Measurements from ENCODE around the gene PNMA8C. TPM values are rescaled to one million over a fixed set of nuclear protein-coding genes. Genes with fewer than 3 reads are reported as not detected.

PNMA8C gene
- polyA plus RNA-seq, 1 donor = 1.2 TPM

GRCh38 chr19:46412650-46413261, 16.0 kb downstream of the PNMA8C start:
- WGBS (ENCODE audit: insufficient coverage, low lambda C conversion rate) = no CpG with 5 or more reads among the region's 29 CpGs
- H3K4me3 ChIP-seq (ENCODE audit: low read length) = peak overlapping the region; percentile 72
- H3K27ac ChIP-seq (ENCODE audit: low read length) = peak overlapping the region; percentile 89
- no peaks in the 10 kb centered on the region for H3K27me3 ChIP-seq (ENCODE audit: control insufficient read depth, insufficient read depth, low read length)
- H3K4me1 ChIP-seq (ENCODE audit: control insufficient read depth, insufficient read depth, low read length) = peaks cover 45% of the 10 kb centered on the region
- peak in 1 of 2 donors; percentile 55 for DNase-seq
- H3K9me3 ChIP-seq (ENCODE audit: control insufficient read depth, low read depth, low read length) = no peaks in the 10 kb centered on the region
- peaks cover 13% of the 10 kb centered on the region for H3K36me3 ChIP-seq (ENCODE audit: control insufficient read depth, insufficient read depth, low read length)

GRCh38 chr19:46411925-46412649, 16.6 kb downstream of the PNMA8C start:
- peaks cover 48% of the 10 kb centered on the region for H3K4me1 ChIP-seq (ENCODE audit: control insufficient read depth, insufficient read depth, low read length)
- no peaks in the 10 kb centered on the region for H3K9me3 ChIP-seq (ENCODE audit: control insufficient read depth, low read depth, low read length)
- peak in 1 of 2 donors; percentile 74 for DNase-seq
- H3K27me3 ChIP-seq (ENCODE audit: control insufficient read depth, insufficient read depth, low read length) = no peaks in the 10 kb centered on the region
- no CpG with 5 or more reads among the region's 54 CpGs for WGBS (ENCODE audit: insufficient coverage, low lambda C conversion rate)
- peak overlapping the region; percentile 72 for H3K4me3 ChIP-seq (ENCODE audit: low read length)
- H3K36me3 ChIP-seq (ENCODE audit: control insufficient read depth, insufficient read depth, low read length) = peaks cover 13% of the 10 kb centered on the region
- peak overlapping the region; percentile 89 for H3K27ac ChIP-seq (ENCODE audit: low read length)

DNA sequence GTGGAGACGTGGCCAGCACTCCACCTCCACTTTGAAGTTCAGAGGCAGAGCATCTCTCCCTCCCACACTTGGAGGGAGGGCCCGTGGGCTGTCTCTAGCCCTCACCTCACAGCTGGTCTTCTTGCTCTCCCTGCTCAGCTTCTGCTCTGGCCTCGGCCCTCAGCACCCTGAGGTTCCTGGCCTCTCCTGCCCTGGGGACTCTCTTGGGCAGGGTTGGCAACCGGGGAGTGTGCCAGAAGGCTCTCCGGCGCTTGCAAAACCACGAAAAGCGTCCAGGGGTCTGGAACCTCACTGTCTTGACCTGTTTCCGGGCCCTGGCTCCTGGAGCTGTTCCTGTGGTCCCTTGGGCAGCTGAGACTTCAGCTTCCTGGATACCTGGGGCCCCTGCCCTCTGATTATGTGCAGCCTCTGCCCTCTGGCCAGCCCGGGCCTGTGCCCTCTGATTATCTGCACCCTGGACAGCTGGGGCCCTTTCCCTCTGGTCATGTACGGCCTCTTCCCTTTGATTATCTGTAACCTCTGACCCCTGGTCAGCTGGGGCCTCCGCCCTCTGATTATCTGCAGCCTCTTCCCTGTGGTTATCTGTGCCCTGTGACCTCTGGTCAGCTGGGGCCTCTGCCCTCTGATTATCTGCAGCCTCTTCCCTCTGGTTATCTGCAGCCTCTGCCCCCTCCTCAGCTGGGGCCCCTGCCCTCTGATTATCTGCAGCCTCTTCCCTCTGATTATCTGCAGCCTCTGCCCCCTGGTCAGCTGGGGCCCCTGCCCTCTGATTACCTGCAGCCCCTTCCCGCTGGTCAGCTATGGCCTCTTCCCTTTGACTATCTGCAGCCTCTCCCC, 17.4 kb downstream of the PNMA8C start:
- 20% methylated on average over 2 of the region's 13 CpGs for whole genome bisulfite sequencing (ENCODE audit: insufficient coverage, low lambda C conversion rate)
- H3K36me3 ChIP-seq (ENCODE audit: control insufficient read depth, insufficient read depth, low read length) = peaks cover 13% of the 10 kb centered on the region
- peaks cover 48% of the 10 kb centered on the region for H3K4me1 ChIP-seq (ENCODE audit: control insufficient read depth, insufficient read depth, low read length)
- H3K27ac ChIP-seq (ENCODE audit: low read length) = peak overlapping the region; percentile 89
- peak overlapping the region; percentile 72 for H3K4me3 ChIP-seq (ENCODE audit: low read length)
- DNase-seq = no peak
- no peaks in the 10 kb centered on the region for H3K27me3 ChIP-seq (ENCODE audit: control insufficient read depth, insufficient read depth, low read length)
- H3K9me3 ChIP-seq (ENCODE audit: control insufficient read depth, low read depth, low read length) = no peaks in the 10 kb centered on the region

- Histone ChIP-seq H3K4me3 (ENCODE audit: low read length) (peak overlapping the region; percentile 72), H3K27ac (ENCODE audit: low read length) (peak overlapping the region; percentile 89), H3K9me3 (ENCODE audit: control insufficient read depth, low read depth, low read length) (no peaks in the 10 kb centered on the region), H3K27me3 (ENCODE audit: control insufficient read depth, insufficient read depth, low read length) (no peaks in the 10 kb centered on the region), H3K36me3 (ENCODE audit: control insufficient read depth, insufficient read depth, low read length) (peaks cover 13% of the 10 kb centered on the region), H3K4me1 (ENCODE audit: control insufficient read depth, insufficient read depth, low read length) (peaks cover 51% of the 10 kb centered on the region)
- no peak for DNase-seq
- 100% methylated on average over 1 of the region's 13 CpGs for WGBS (ENCODE audit: insufficient coverage, low lambda C conversion rate)
Observed at GRCh38 chr19:46410205-46411087, 18.3 kb downstream of the PNMA8C start.

DNA sequence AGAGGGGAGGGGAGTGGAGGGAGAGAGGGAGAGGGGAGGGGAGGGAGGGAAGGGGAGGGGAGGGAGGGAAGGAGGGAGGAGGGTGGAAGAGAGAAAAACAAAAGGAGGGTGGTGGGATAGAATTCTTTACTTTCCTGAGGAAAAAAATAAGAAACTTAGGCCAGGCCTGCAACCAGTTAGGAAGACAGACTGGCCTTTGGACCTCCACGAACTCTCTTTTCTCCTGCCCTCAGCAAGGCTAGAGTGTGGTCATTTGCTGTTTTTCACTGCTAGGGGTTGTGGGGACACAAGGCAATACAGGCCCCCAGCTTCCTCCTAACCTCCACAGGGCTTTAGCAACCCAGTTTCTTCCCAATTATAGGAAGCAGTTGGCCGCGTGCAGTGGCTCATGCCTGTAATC, 19.5 kb downstream of the PNMA8C start:
- Histone ChIP-seq H3K27ac (ENCODE audit: low read length) (peak overlapping the region; percentile 66), H3K4me3 (ENCODE audit: low read length) (no peak overlapping the region), H3K9me3 (ENCODE audit: control insufficient read depth, low read depth, low read length) (no peaks in the 10 kb centered on the region), H3K27me3 (ENCODE audit: control insufficient read depth, insufficient read depth, low read length) (no peaks in the 10 kb centered on the region), H3K36me3 (ENCODE audit: control insufficient read depth, insufficient read depth, low read length) (peaks cover 13% of the 10 kb centered on the region), H3K4me1 (ENCODE audit: control insufficient read depth, insufficient read depth, low read length) (peaks cover 52% of the 10 kb centered on the region)
- DNase-seq = peak in 1 of 2 donors; percentile 63
- no CpG with 5 or more reads among the region's 3 CpGs for WGBS (ENCODE audit: insufficient coverage, low lambda C conversion rate)

DNA sequence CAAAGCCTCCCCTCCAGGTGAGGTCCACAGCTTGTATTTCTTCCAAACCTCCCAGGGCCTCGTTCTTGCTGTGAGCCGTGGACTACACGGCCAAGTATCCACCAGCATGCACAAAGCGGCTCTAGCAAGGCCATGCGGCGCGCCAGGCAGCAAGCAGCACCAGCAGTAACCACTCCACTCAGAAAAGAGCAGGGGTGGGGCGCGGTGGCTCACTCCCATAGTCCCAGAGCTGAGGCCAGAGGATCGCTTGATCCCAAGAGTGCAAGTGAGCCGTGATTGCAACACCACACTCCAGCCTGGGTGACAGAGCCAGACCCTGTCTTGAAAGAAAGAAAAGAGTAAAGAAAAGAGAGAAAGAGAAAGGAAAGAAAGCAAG, 20.1 kb downstream of the PNMA8C start:
- H3K36me3 ChIP-seq (ENCODE audit: control insufficient read depth, insufficient read depth, low read length) = peaks cover 13% of the 10 kb centered on the region
- no peaks in the 10 kb centered on the region for H3K9me3 ChIP-seq (ENCODE audit: control insufficient read depth, low read depth, low read length)
- no CpG with 5 or more reads among the region's 11 CpGs for WGBS (ENCODE audit: insufficient coverage, low lambda C conversion rate)
- peak overlapping the region; percentile 82 for H3K27ac ChIP-seq (ENCODE audit: low read length)
- peak; percentile 83 to 90 for DNase-seq
- no peaks in the 10 kb centered on the region for H3K27me3 ChIP-seq (ENCODE audit: control insufficient read depth, insufficient read depth, low read length)
- H3K4me3 ChIP-seq (ENCODE audit: low read length) = peak overlapping the region; percentile 39
- H3K4me1 ChIP-seq (ENCODE audit: control insufficient read depth, insufficient read depth, low read length) = peaks cover 51% of the 10 kb centered on the region

DNA sequence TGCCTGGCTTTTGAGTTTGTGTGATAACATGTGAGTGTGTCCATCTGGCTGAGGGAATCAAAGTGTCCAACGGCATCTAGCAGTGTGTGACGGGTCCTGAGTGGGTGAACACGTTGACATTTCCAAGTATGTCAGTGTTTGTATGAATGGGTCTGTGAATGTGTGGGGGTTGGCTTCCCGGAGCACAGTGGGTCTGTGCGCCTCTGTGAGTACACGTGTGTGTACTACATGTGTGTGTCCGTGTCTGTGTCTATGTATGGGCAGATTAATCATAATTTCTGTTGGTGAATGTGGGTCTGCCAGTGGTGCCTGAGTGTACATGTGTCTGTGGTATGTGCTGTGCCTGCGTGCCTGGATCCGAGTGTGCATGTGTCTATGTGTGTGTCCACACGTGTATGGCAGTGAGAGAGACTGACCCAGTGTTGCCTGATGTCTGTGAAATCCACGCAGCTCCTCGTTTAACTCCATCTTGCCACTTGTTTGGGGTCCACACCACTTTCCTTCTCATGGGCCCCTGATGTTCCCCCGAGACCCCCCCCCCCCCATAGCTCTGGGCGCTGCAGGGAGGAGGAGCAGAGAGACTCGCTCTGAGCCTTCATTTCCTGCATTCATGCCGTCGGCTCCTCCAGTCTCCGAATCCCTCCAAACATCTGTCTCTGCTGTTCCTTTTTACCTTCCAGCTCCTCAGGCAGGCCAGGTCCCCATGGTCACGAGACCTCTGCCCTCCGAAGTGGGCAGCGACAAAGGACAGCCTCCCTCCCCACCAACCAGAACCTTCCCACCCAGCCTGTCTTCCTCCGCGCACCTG, 20.7 kb downstream of the PNMA8C start:
- Histone ChIP-seq H3K27me3 (ENCODE audit: control insufficient read depth, insufficient read depth, low read length) (no peaks in the 10 kb centered on the region), H3K27ac (ENCODE audit: low read length) (peak overlapping the region; percentile 82), H3K4me1 (ENCODE audit: control insufficient read depth, insufficient read depth, low read length) (peaks cover 51% of the 10 kb centered on the region), H3K9me3 (ENCODE audit: control insufficient read depth, low read depth, low read length) (no peaks in the 10 kb centered on the region), H3K4me3 (ENCODE audit: low read length) (peak overlapping the region; percentile 39), H3K36me3 (ENCODE audit: control insufficient read depth, insufficient read depth, low read length) (peaks cover 13% of the 10 kb centered on the region)
- no peak for DNase-seq
- no CpG with 5 or more reads among the region's 23 CpGs for WGBS (ENCODE audit: insufficient coverage, low lambda C conversion rate)

GRCh38 chr19:46406976-46407375, 21.8 kb downstream of the PNMA8C start:
- no CpG with 5 or more reads among the region's 6 CpGs for WGBS (ENCODE audit: insufficient coverage, low lambda C conversion rate)
- no peak for DNase-seq
- H3K4me3 ChIP-seq (ENCODE audit: low read length) = no peak overlapping the region
- peaks cover 51% of the 10 kb centered on the region for H3K4me1 ChIP-seq (ENCODE audit: control insufficient read depth, insufficient read depth, low read length)
- H3K9me3 ChIP-seq (ENCODE audit: control insufficient read depth, low read depth, low read length) = no peaks in the 10 kb centered on the region
- no peak overlapping the region for H3K27ac ChIP-seq (ENCODE audit: low read length)
- H3K27me3 ChIP-seq (ENCODE audit: control insufficient read depth, insufficient read depth, low read length) = no peaks in the 10 kb centered on the region
- peaks cover 13% of the 10 kb centered on the region for H3K36me3 ChIP-seq (ENCODE audit: control insufficient read depth, insufficient read depth, low read length)

GRCh38 chr19:46404753-46405468, 23.8 kb downstream of the PNMA8C start:
- peak; percentile 81 to 90 for DNase-seq
- H3K27ac ChIP-seq (ENCODE audit: low read length) = peak overlapping the region; percentile 93

More at GRCh38 chr19:46404753-46405468, 23.8 kb downstream of the PNMA8C start:
- Histone ChIP-seq H3K27me3 (ENCODE audit: control insufficient read depth, insufficient read depth, low read length) (no peaks in the 10 kb centered on the region), H3K9me3 (ENCODE audit: control insufficient read depth, low read depth, low read length) (no peaks in the 10 kb centered on the region), H3K4me1 (ENCODE audit: control insufficient read depth, insufficient read depth, low read length) (peaks cover 33% of the 10 kb centered on the region), H3K4me3 (ENCODE audit: low read length) (peak overlapping the region; percentile 60), H3K36me3 (ENCODE audit: control insufficient read depth, insufficient read depth, low read length) (no peaks in the 10 kb centered on the region)
- 33% methylated on average over 6 of the region's 41 CpGs for WGBS (ENCODE audit: insufficient coverage, low lambda C conversion rate)

Measured in large intestine (tissue), 3 donors.